Measurements from ENCODE around the gene RGS10. TPM values are rescaled to one million over a fixed set of nuclear protein-coding genes. Genes with fewer than 3 reads are reported as not detected.

RGS10 gene
- total RNA-seq, 6 donors from 2014 or later, result 11.7 to 39.3 (median 26.5) TPM

GRCh38 chr10:119515511-119516045 lies 26.9 kb downstream of the RGS10 start:
- TF ChIP-seq POLR2AphosphoS5 (IDR thresholded peaks at IDR 0.05) (no peak), POLR2A (IDR thresholded peaks at IDR 0.05) (no peak), CTCF (IDR thresholded peaks at IDR 0.05) (no peak), EP300 (IDR thresholded peaks at IDR 0.05) (no peak)
- DNase-seq, result no peak
- no peaks in the 10 kb centered on the region for H3K9me3 ChIP-seq
- H3K27me3 ChIP-seq, result no peaks in the 10 kb centered on the region
- 87 to 90% methylated on average over 8 to 10 of the region's 10 CpGs for WGBS, 2 donors
- no peaks in the 10 kb centered on the region for H3K36me3 ChIP-seq
- H3K4me3 ChIP-seq, result no peak overlapping the region
- ATAC-seq (ENCODE audit: low FRiP score in 2 of 2), result no peak
- H3K4me1 ChIP-seq, result peaks cover 4 to 22% (median 20%) of the 10 kb centered on the region in 4 donors
- H3K27ac ChIP-seq, result no peak overlapping the region

- WGBS, 2 donors, result 85 to 97% methylated on average over 6 of the region's 6 CpGs
- H3K27ac ChIP-seq, result no peak overlapping the region
- no peak for ATAC-seq (ENCODE audit: low FRiP score in 2 of 2)
Observed at GRCh38 chr10:119514819-119515218, 27.7 kb downstream of the RGS10 start.

GRCh38 chr10:119511828-119512515 lies 30.5 kb downstream of the RGS10 start:
- no peak overlapping the region for H3K4me3 ChIP-seq
- H3K36me3 ChIP-seq, result no peaks in the 10 kb centered on the region
- WGBS, 2 donors, result 79 to 85% methylated on average over 19 of the region's 19 CpGs
- ATAC-seq (ENCODE audit: low FRiP score in 2 of 2) (no peak), DNase-seq (no peak)
- no peak overlapping the region for H3K27ac ChIP-seq
- TF ChIP-seq POLR2AphosphoS5 (IDR thresholded peaks at IDR 0.05), result no peak
- TF ChIP-seq POLR2A (IDR thresholded peaks at IDR 0.05), result no peak
- TF ChIP-seq CTCF (IDR thresholded peaks at IDR 0.05), result no peak
- TF ChIP-seq EP300 (IDR thresholded peaks at IDR 0.05), result no peak
- H3K27me3 ChIP-seq, result no peaks in the 10 kb centered on the region
- peaks cover 1 to 10% (median 5%) of the 10 kb centered on the region in 4 donors for H3K4me1 ChIP-seq
- H3K9me3 ChIP-seq, result no peaks in the 10 kb centered on the region

More at GRCh38 chr10:119514819-119515218, 27.7 kb downstream of the RGS10 start:
- Histone ChIP-seq H3K4me3 (no peak overlapping the region), H3K36me3 (no peaks in the 10 kb centered on the region), H3K27me3 (no peaks in the 10 kb centered on the region), H3K9me3 (no peaks in the 10 kb centered on the region), H3K4me1 (peaks cover 4 to 22% (median 20%) of the 10 kb centered on the region in 4 donors)
- no peak for DNase-seq
- no peak for TF ChIP-seq CTCF (IDR thresholded peaks at IDR 0.05)
- TF ChIP-seq POLR2A (IDR thresholded peaks at IDR 0.05), result no peak
- no peak for TF ChIP-seq EP300 (IDR thresholded peaks at IDR 0.05)
- no peak for TF ChIP-seq POLR2AphosphoS5 (IDR thresholded peaks at IDR 0.05)

GRCh38 chr10:119509909-119510451 lies 32.5 kb downstream of the RGS10 start:
- no peak for TF ChIP-seq CTCF (IDR thresholded peaks at IDR 0.05)
- TF ChIP-seq POLR2A (IDR thresholded peaks at IDR 0.05), result no peak
- no peak for TF ChIP-seq POLR2AphosphoS5 (IDR thresholded peaks at IDR 0.05)
- no peak for TF ChIP-seq EP300 (IDR thresholded peaks at IDR 0.05)

More at GRCh38 chr10:119509909-119510451, 32.5 kb downstream of the RGS10 start:
- no peaks in the 10 kb centered on the region for H3K9me3 ChIP-seq
- DNase-seq (no peak), ATAC-seq (ENCODE audit: low FRiP score in 2 of 2) (peak in 1 of 2 donors; percentile 64)
- H3K27me3 ChIP-seq, result no peaks in the 10 kb centered on the region
- no peaks in the 10 kb centered on the region for H3K4me1 ChIP-seq
- H3K4me3 ChIP-seq, result no peak overlapping the region
- no peaks in the 10 kb centered on the region for H3K36me3 ChIP-seq
- 75 to 81% methylated on average over 6 to 10 of the region's 10 CpGs for WGBS, 2 donors
- no peak overlapping the region for H3K27ac ChIP-seq

All from upper lobe of left lung (tissue), 6 donors.